ENCODE data around the gene MYH7B.

- 0 out of 2 replicates have a peak, but pooled peaks have one; percentile 11 for TF ChIP-seq CTCF (conservative IDR thresholded peaks at IDR 0.05; ENCODE audit: low read length)
- no peak for TF ChIP-seq EZH2phosphoT487 (IDR thresholded peaks at IDR 0.05; ENCODE audit: borderline replicate concordance, low read depth, low read length)
These were observed 1.7 kb upstream of the MYH7B start for GRCh38 chr20:34953960-34954359.
